Measurements from ENCODE around the gene SLC35E2B.

The SLC35E2B gene

DNA sequence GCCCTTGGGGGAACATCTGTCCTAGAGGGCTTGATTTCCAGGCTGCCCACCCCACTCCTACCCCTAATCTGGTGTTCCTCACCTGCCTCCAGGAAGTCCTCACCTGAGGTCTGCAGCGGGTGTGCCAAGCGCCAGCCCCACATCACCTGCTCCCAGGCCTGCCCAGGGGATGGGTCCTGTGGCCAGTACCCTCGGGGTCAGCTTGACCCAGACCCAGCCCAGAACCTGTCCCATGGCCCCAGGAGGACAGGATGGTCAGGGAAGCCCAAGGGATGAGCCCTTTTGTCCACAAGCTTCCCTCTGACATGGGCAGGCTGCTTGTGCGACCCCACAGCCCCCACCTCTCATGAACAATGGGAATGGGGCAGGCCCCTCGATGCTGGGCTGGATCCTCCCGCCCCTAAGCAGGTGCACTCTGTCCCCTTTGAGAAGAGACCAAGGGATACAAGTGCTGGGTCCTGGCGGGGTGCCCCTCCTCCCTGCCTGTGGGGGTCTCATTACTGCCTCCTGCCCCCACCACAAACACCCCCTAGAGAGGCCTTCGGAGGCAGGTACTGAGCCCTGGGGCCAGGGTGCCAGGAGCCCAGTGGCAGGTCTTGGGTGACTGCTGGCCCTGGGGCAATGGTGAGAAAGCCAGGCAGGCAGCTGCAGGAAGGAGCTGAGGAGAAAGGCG is 74.1 kb downstream of the SLC35E2B start:
- Histone ChIP-seq H3K4me2 (no peak overlapping the region), H2AFZ (ENCODE audit: low read depth) (no peak overlapping the region), H3K9ac (no peak overlapping the region), H3K4me1 (ENCODE audit: low read depth, poor library complexity, severe bottlenecking) (peaks cover 16% of the 10 kb centered on the region), H3K79me2 (ENCODE audit: insufficient read depth, low read depth) (no peaks in the 10 kb centered on the region), H4K20me1 (ENCODE audit: insufficient read depth) (no peaks in the 10 kb centered on the region), H3K27me3 (ENCODE audit: insufficient read depth, low read depth) (no peaks in the 10 kb centered on the region), H3K4me3 (IDR thresholded peaks at IDR 0.05; ENCODE audit: insufficient read depth, low read depth, low read length) (no peak overlapping the region), H3K36me3 (ENCODE audit: insufficient read depth) (no peaks in the 10 kb centered on the region), H3K27ac (no peak overlapping the region)
- TF ChIP-seq, protein P1, sequence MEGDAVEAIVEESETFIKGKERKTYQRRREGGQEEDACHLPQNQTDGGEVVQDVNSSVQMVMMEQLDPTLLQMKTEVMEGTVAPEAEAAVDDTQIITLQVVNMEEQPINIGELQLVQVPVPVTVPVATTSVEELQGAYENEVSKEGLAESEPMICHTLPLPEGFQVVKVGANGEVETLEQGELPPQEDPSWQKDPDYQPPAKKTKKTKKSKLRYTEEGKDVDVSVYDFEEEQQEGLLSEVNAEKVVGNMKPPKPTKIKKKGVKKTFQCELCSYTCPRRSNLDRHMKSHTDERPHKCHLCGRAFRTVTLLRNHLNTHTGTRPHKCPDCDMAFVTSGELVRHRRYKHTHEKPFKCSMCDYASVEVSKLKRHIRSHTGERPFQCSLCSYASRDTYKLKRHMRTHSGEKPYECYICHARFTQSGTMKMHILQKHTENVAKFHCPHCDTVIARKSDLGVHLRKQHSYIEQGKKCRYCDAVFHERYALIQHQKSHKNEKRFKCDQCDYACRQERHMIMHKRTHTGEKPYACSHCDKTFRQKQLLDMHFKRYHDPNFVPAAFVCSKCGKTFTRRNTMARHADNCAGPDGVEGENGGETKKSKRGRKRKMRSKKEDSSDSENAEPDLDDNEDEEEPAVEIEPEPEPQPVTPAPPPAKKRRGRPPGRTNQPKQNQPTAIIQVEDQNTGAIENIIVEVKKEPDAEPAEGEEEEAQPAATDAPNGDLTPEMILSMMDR (conservative IDR thresholded peaks at IDR 0.05; ENCODE audit: low read depth, low read length): no peak

DNA sequence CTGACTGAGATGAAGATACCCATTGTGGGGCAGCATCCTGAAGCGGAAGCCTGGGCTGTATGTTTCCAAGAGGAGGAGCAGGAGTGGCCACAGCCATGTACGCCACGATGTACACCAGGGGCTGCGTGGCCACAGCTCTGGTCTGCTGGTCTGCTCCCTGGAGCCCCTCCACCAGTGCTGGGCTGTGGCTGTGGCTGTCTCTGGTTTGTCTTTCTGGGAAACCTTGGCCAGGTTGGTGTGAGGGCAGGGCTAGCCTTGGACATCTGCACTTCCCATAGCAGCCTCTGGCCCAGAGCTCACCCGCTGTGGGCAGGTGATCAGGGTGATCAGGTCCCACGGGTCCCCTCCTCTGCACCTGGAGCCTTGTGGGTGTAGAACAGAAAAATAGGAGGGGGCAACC is 74.7 kb downstream of the SLC35E2B start:
- no peak overlapping the region for H3K4me3 ChIP-seq (IDR thresholded peaks at IDR 0.05; ENCODE audit: insufficient read depth, low read depth, low read length)
- no peaks in the 10 kb centered on the region for H3K27me3 ChIP-seq (ENCODE audit: insufficient read depth, low read depth)
- H4K20me1 ChIP-seq (ENCODE audit: insufficient read depth): no peaks in the 10 kb centered on the region
- no peaks in the 10 kb centered on the region for H3K36me3 ChIP-seq (ENCODE audit: insufficient read depth)
- H3K79me2 ChIP-seq (ENCODE audit: insufficient read depth, low read depth): no peaks in the 10 kb centered on the region
- no peak overlapping the region for H3K27ac ChIP-seq
- TF ChIP-seq, protein P1 (conservative IDR thresholded peaks at IDR 0.05; ENCODE audit: low read depth, low read length): no peak
- H3K4me1 ChIP-seq (ENCODE audit: low read depth, poor library complexity, severe bottlenecking): peaks cover 16% of the 10 kb centered on the region
- no peak overlapping the region for H3K9ac ChIP-seq
- H2AFZ ChIP-seq (ENCODE audit: low read depth): no peak overlapping the region
- H3K4me2 ChIP-seq: no peak overlapping the region

DNA sequence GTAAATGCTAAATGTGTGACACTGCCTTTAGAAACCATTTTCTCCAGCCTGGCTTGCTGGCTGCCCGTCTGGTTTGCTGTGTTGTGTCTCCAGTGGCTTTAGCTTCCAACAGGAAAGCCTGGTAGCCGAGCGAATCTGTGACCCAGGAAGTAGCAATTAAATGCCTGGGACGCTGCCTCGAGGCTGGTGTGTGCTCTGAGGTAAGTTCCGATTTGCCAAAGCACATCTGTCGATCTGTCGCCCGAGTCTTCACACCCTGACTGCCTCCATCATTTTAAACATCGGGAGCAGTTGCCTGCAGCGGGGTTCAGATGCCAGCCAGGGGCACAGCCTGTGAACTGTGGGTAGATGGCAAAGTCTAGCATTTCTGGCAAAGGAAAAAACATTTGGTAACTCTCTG is 75.1 kb downstream of the SLC35E2B start:
- H3K27me3 ChIP-seq (ENCODE audit: insufficient read depth, low read depth): no peaks in the 10 kb centered on the region
- H3K4me2 ChIP-seq: no peak overlapping the region
- peaks cover 16% of the 10 kb centered on the region for H3K4me1 ChIP-seq (ENCODE audit: low read depth, poor library complexity, severe bottlenecking)
- no peaks in the 10 kb centered on the region for H3K79me2 ChIP-seq (ENCODE audit: insufficient read depth, low read depth)
- H3K36me3 ChIP-seq (ENCODE audit: insufficient read depth): no peaks in the 10 kb centered on the region
- TF ChIP-seq, protein P1 (conservative IDR thresholded peaks at IDR 0.05; ENCODE audit: low read depth, low read length): no peak
- no peak overlapping the region for H3K27ac ChIP-seq
- H3K4me3 ChIP-seq (IDR thresholded peaks at IDR 0.05; ENCODE audit: insufficient read depth, low read depth, low read length): no peak overlapping the region
- H4K20me1 ChIP-seq (ENCODE audit: insufficient read depth): no peaks in the 10 kb centered on the region
- no peak overlapping the region for H3K9ac ChIP-seq
- no peak overlapping the region for H2AFZ ChIP-seq (ENCODE audit: low read depth)

DNA sequence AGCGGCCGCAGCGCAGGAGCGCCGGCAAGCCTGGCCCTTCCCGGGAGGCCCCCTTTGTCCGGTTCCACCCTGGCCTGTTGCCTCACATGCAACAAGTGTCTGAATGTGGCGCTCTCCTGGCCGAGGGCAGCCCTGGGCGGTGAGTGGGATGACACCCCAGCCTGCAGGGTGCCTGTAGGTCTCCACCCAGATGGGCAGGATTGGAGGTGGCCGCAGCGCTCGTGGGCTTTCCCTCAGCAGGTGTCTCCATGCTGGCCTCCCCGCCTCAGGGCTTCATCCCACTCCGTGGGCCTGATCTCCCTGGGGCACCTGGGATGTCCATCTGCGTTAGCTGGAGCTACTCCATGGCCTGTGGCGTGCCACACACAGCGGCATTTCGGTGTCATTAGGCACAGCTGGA is 75.8 kb downstream of the SLC35E2B start:
- H3K27me3 ChIP-seq (ENCODE audit: insufficient read depth, low read depth): no peaks in the 10 kb centered on the region
- TF ChIP-seq, protein P1 (conservative IDR thresholded peaks at IDR 0.05; ENCODE audit: low read depth, low read length): no peak
- no peaks in the 10 kb centered on the region for H3K79me2 ChIP-seq (ENCODE audit: insufficient read depth, low read depth)
- H3K4me3 ChIP-seq (IDR thresholded peaks at IDR 0.05; ENCODE audit: insufficient read depth, low read depth, low read length): no peak overlapping the region
- no peak overlapping the region for H3K27ac ChIP-seq
- H2AFZ ChIP-seq (ENCODE audit: low read depth): no peak overlapping the region
- H3K4me2 ChIP-seq: peak overlapping the region; percentile 56
- H3K9ac ChIP-seq: no peak overlapping the region
- no peaks in the 10 kb centered on the region for H4K20me1 ChIP-seq (ENCODE audit: insufficient read depth)
- H3K36me3 ChIP-seq (ENCODE audit: insufficient read depth): no peaks in the 10 kb centered on the region
- peaks cover 16% of the 10 kb centered on the region for H3K4me1 ChIP-seq (ENCODE audit: low read depth, poor library complexity, severe bottlenecking)
